OCI-LY1 (cell line): ENCODE results near the gene FAM24B.

Source experiments
- EZH2 ChIP-seq: fragments of 200-600 bp; sonication (generic), shearing (Covaris generic); IDR thresholded peaks from 2 replicates; pipeline ENCODE4 v1.8.0; 2017; ENCODE audit warnings: borderline replicate concordance, mixed run types, mild to moderate bottlenecking, antibody characterized with exemption, low read length, moderate library complexity, mixed read lengths
- TF ChIP-seq, protein P1 (sequence below): fragments of 200-600 bp; sonication (generic), shearing (Covaris generic); IDR thresholded peaks from 2 replicates; pipeline ENCODE4 v1.5.1; 2017; ENCODE audit warnings: mild to moderate bottlenecking, antibody characterized with exemption, low read length, moderate library complexity, mixed read lengths

DNA sequence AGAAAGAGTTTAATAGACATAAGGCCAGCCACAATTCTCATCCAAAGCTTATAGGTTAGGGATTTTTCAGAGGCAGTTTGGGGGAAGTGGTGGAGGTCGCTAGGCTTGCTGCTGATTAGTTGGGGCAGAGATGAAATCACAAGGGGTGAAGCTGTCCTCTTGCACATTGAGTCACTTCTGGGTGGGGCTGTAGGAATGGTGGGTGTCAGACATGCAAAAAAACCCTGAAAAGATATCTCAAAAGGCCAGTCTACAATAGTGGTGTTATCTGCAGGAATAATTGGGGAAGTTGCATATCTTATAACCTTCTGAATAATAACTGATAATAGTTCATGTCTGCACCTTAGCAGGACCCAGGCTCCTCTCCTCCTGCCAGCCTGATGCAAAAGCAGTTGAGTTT is 2.1 kb downstream of the FAM24B start:
- no peak for TF ChIP-seq EZH2
- TF ChIP-seq, protein P1, sequence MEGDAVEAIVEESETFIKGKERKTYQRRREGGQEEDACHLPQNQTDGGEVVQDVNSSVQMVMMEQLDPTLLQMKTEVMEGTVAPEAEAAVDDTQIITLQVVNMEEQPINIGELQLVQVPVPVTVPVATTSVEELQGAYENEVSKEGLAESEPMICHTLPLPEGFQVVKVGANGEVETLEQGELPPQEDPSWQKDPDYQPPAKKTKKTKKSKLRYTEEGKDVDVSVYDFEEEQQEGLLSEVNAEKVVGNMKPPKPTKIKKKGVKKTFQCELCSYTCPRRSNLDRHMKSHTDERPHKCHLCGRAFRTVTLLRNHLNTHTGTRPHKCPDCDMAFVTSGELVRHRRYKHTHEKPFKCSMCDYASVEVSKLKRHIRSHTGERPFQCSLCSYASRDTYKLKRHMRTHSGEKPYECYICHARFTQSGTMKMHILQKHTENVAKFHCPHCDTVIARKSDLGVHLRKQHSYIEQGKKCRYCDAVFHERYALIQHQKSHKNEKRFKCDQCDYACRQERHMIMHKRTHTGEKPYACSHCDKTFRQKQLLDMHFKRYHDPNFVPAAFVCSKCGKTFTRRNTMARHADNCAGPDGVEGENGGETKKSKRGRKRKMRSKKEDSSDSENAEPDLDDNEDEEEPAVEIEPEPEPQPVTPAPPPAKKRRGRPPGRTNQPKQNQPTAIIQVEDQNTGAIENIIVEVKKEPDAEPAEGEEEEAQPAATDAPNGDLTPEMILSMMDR: no peak
